Hematopoietic multipotent progenitor cell treated with erythropoietin and hydrocortisone succinate and interleukin-3 and kit ligand, for 17 days (in vitro differentiated cells): ENCODE data around the gene CD44.

Source experiments
- DNase-seq: peaks from one replicate; pipeline ENCODE4 v3.0.0-alpha.2; 2015; ENCODE audit warnings: low spot score

CD44 gene

GRCh38 chr11:35158701-35159510 lies 19.9 kb downstream of the CD44 start:
- peak; percentile 35 for DNase-seq

GRCh38 chr11:35160246-35160824 lies 21.4 kb downstream of the CD44 start:
- DNase-seq = peak; percentile 64

DNA sequence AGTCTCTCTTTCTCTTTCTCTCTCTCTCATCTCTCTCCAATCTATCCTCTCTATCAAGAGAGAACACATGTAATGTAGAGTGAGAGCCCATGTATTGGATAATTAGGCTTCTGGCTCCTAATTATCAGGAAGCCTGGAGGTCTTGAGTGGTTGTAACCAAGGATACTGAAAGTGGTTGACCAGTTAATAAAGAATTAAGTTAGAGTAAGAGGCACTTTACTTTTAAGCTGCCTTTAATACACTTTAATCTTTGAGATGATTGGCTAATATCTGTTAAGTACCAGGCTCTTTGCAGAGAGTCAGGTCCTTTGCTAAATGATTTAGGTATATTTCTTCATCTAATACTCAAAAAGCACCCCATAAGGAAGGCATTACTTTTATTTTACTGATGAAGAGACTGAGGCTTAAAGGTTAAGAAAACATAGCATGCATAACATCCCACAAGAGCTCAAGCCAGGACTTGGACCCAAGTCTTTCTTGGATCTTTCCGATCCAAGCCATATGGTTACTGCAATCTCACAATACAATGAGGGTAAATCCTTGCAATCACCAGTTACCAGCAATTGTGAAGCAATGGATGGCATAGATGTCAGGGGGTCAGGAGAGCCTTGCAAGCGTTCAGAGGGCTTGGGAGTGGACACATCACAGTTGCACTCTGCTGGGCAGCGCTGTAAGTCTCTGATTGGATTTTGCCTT lies 22.1 kb downstream of the CD44 start:
- DNase-seq = no peak

- no peak for DNase-seq
Measured at GRCh38 chr11:35162745-35163144, 23.8 kb downstream of the CD44 start.

GRCh38 chr11:35163209-35163608 lies 24.2 kb downstream of the CD44 start:
- DNase-seq = no peak

DNA sequence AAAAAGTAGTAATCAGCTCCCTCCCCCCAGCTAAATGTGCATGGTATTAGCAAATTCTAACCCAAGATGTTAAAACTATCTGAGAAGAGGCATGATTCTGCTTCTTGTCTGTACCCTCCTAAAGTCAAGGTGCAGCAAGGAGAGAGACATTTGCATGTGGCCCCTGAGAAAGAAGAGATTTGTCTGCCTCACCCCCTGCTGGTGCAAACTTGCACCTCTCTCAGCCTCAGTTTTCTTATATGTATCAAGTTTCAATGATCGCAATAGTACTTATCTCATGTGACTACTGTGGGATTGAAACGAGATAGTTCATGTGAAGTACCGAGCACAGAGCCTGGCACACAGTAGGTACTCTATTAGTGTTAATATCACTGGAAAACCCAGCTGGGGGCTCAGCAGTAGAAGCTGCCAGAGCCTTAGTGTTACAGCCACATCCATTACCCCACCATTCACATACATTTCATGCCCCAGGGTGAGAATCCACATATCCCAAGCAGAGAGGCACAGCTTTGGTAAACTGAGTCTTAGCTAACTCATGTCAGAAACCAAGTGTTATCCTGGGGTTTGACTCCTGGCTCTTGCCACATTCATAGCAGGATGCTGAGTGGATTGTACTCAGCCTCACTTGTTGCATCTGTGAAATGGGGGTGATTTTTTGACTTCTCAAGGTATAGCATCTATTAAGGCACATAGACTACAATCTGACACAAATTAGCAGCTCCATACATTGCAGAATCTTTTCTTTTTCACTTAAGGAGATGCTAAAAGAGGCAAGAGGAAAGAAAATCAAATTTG lies 24.9 kb downstream of the CD44 start:
- DNase-seq = no peak

- DNase-seq = no peak
Measured at GRCh38 chr11:35165030-35165422, 26.1 kb downstream of the CD44 start.

DNA sequence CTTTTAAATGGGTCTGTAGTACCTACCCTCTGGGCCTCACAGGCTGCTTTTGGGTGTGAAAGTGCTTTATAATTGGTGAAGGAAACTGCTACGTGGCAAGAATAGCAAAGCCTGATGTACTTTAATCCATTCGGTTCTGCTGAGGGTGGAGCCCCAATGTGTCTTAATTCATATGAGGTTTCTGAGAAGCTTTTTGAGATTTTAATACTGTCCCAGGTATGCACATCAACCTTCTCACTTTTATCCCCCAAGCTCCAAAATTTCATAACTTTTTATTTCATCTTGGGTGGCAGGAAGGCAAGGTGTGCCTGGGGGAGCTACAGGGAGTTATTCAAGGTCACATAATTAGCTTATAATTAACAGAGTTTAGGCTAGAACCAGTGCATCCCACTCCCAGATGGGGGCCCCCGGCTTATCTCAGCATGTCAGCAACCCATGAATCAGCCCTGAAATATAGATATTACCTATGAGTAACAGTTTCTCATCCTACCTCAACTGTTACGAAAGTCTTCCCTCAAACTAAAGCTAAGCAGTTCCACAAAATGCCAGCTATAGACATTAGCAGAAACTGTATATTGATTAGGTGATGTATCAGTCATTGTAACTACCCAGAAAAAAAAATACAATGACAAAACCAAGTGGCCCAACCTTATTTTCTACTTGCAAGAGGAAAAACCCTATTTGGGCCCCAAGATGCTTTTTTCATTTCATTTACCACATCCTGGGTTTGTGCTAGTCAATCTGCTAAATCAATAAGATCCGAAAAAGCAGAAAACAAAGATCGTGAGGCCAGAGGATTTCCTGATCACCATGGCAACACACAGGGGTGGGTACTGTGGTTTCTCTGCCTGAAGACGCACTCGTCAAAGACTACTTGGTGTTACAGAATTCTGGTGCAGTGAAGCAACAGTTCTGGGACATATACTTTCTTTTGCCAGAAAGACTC lies 26.7 kb downstream of the CD44 start:
- peak; percentile 23 for DNase-seq

DNA sequence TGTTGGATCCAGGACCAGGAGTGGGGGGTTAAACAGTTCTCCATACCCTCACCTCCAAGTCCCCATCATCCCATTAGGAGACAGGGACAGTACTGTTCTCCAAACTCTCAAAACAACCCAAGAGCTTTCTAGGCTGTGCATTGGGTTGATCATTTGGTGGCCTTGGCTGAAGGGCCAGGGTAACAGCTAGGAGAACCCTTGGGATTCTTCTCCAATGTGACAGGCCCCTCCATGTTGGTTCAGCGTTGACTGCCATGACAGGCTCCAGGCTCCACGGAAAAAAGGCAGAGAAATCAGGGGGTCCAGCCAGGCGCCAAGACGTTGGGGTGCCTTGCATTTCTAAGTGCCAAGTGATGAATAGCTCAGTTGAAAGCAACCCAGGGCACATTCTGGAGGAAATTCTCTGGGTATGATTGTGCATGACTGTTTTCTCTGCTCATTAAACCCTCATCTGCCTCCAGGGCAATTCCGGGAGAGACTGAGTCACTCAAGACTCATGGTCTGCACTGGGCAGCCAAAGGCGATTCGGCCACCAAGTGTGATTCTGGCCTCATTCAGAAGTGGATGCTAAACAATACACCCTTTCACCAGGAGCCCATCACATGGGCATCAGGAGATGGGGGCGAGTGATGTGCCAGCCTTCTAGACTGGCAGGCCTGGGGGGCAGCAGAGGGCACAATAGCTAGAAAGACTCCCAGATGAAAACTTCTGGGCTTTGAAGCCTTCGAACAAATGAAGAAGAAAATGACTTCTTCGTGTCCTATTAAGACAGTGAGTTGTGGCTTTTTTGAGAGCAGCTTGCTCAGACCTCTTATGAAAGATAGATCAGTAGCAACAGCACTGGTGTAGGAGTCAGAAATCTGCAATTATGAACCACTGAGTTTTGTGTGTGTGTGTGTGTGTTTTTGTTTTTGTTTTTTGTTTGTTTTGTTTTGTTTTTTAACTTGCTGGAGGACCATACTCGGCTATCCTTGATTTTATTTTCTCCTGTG lies 27.7 kb downstream of the CD44 start:
- DNase-seq = no peak

- no peak for DNase-seq
Measured at GRCh38 chr11:35167426-35167954, 28.5 kb downstream of the CD44 start.

DNA sequence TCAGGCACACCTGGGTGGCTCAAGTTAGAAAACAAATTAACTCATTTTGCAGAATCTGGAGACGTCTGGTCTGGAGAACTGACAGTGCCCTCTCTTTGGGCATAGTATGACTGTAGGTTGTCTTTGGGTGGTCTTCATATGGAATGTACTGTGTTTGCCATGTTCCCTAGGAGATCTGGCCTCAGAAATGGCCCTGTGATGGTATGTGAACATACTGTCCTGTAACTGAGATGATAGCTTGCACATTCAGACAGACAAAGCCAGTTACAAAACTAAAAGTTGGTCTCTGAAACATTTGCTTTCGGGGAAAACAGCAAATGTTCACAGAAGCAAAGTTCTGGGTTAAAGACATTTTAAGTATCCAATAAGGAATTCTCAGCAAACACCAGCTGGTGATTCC lies 29.7 kb downstream of the CD44 start:
- no peak for DNase-seq

DNA sequence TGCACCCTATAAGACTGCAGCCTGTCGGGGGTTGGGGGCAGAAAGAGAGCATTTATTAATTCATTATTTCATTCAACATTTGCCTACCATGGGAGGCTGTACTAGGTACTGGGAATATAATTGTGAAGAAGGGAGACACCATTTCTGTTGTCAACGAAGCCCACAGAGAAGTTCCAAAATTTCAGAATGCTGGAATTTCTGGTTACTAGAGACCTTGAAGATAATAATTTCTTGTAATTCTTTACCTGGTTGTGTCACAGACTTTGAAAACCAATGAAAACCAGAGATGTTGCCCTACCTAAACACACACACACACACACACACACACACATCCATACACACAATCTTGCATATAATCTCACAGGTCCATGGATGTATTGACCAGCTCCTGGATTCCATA lies 30.1 kb downstream of the CD44 start:
- no peak for DNase-seq

GRCh38 chr11:35169754-35170153 lies 30.8 kb downstream of the CD44 start:
- DNase-seq = no peak

GRCh38 chr11:35170503-35170902 lies 31.5 kb downstream of the CD44 start:
- no peak for DNase-seq

- no peak for DNase-seq
Measured at GRCh38 chr11:35171226-35171625, 32.3 kb downstream of the CD44 start.

GRCh38 chr11:35173011-35173511 lies 34.1 kb downstream of the CD44 start:
- DNase-seq = no peak

- no peak for DNase-seq
Measured at GRCh38 chr11:35173616-35174566, 34.9 kb downstream of the CD44 start.

DNA sequence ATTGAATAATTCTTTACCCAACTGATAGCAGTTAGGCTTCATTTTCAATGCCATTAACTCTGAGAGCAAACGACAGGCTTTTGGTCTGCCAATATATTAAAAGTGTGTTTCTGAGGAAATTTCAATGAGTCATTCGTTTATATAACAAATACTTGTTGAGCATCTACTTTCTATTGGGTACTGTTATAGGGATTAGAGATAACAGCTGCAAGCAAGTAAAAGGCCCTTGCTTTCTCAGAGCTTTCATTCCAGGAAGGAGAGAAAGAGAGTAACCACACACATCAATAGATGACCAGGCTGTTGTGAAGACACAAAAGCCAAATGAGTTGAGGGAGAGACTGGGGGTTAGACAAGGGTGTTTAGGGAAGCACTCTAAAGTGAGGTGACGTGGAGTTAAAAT lies 35.7 kb downstream of the CD44 start:
- DNase-seq = no peak
